Panc1 (cell line): ENCODE measurements around the gene OR51D1. TPM values are rescaled to one million over a fixed set of nuclear protein-coding genes. Genes with fewer than 3 reads are reported as not detected.

Experiments
- ATAC-seq: fragments of 200-7000 bp; cut with Tn5 transposase; 2 replicates; pipeline ENCODE4 v1.9.1; 2020; ENCODE audit warnings: mild to moderate bottlenecking, moderate library complexity
- BruUV-seq: library from RNA; stranded (reverse); fragments of 400-500 nt; replicated peaks from 2 replicates; lab custom pipeline; 2021; lab: Mats Ljungman, UMichigan
- CTCF ChIA-PET: fragments of 300-600 bp; sonication (Branson Sonifier 250); formaldehyde crosslinking; loops from one replicate; lab custom pipeline; 2022; ENCODE audit warnings: antibody characterized with exemption; lab: Charles Lee
- POLR2A ChIA-PET: fragments of 300-600 bp; sonication (Branson Sonifier 250); formaldehyde crosslinking; loops from one replicate; lab custom pipeline; 2022; ENCODE audit warnings: antibody characterized with exemption; lab: Charles Lee
- DNase-seq: peaks from one replicate; pipeline ENCODE4 v3.0.0-alpha.2; 2010; ENCODE audit warnings: low read depth, low spot score
- H3K27ac ChIP-seq: 2 replicates; pipeline ENCODE4 v1.5.1; 2011; ENCODE audit warnings: mild to moderate bottlenecking, low read length, inconsistent platforms
- H3K27me3 ChIP-seq: fragments of 200-500 bp; sonication (Bioruptor generic); 2 replicates; pipeline ENCODE4 v1.6.0; 2014; ENCODE audit warnings: low read length, inconsistent platforms; ENCODE audit not compliant: control insufficient read depth, insufficient read depth
- H3K36me3 ChIP-seq: fragments of 200-500 bp; sonication (Bioruptor generic); 2 replicates; pipeline ENCODE4 v1.5.1; 2014; ENCODE audit warnings: inconsistent platforms, mild to moderate bottlenecking, low read length, moderate library complexity; ENCODE audit not compliant: control insufficient read depth, insufficient read depth
- H3K4me1 ChIP-seq: 2 replicates; pipeline ENCODE4 v1.5.1; 2011; ENCODE audit warnings: inconsistent platforms, mild to moderate bottlenecking, low read length, moderate library complexity; ENCODE audit not compliant: control insufficient read depth, insufficient read depth
- H3K4me3 ChIP-seq, 2 experiments: 2 replicates each; pipeline ENCODE4 v1.5.1; 2011 to 2012; ENCODE audit warnings: low read depth in 2 of 2, low read length in 2 of 2, mild to moderate bottlenecking in 2 of 2, inconsistent platforms in 1 of 2, moderate library complexity in 1 of 2
- H3K9me3 ChIP-seq: fragments of 200-500 bp; sonication (Bioruptor generic); 2 replicates; pipeline ENCODE4 v1.5.1; 2014; ENCODE audit warnings: low read depth, mild to moderate bottlenecking, inconsistent platforms, low read length, moderate library complexity; ENCODE audit not compliant: control insufficient read depth, insufficient read depth
- CTCF ChIP-seq: fragments of 450-650 bp; IDR thresholded peaks from 2 replicates; pipeline ENCODE4 v1.5.1; 2017; ENCODE audit warnings: mild to moderate bottlenecking
- POLR2AphosphoS5 ChIP-seq: IDR thresholded peaks from 2 replicates; pipeline ENCODE4 v1.6.1; 2012; ENCODE audit warnings: mild to moderate bottlenecking, low read depth, low read length, moderate library complexity
- REST ChIP-seq, 2 experiments: IDR thresholded peaks; 2 replicates each; pipeline ENCODE4 v1.6.1; 2011 to 2012; ENCODE audit warnings: low read depth in 2 of 2, control low read depth in 1 of 2, low read length in 1 of 2, mild to moderate bottlenecking in 1 of 2, moderate library complexity in 1 of 2; ENCODE audit not compliant: insufficient read depth in 1 of 2
- SIN3A ChIP-seq: IDR thresholded peaks from 2 replicates; pipeline ENCODE4 v1.6.1; 2012; ENCODE audit warnings: low read depth, mild to moderate bottlenecking, low read length, moderate library complexity, borderline replicate concordance; ENCODE audit not compliant: insufficient read depth
- TCF7L2 ChIP-seq: IDR thresholded peaks from 2 replicates; pipeline ENCODE4 v1.6.1; 2011; ENCODE audit warnings: mild to moderate bottlenecking, low read depth, low read length, inconsistent platforms
- in situ Hi-C: cut with HindIII; loops from 2 replicates; pipeline ENCODE4 v1.10.0; 2016; ENCODE audit warnings: low sequenced_read_pairs, low pct_unique_long_range_greater_than_20kb
- intact Hi-C: fragments of 100-400 bp; cut with micrococcal nuclease; formaldehyde crosslinking; loops from one replicate; pipeline ENCODE4 v1.10.0; 2022; ENCODE audit not compliant: unreplicated experiment
- total RNA-seq: library from RNA; stranded (reverse); gene quantifications from one replicate; pipeline ENCODE4 v1.2.1, GENCODE V29; 2021; ENCODE audit not compliant: unreplicated experiment

The OR51D1 gene
- total RNA-seq, 1 experiment from 2014 or later: not detected

GRCh38 chr11:4593739-4594138 is 43.5 kb upstream of the OR51D1 start, which contains the start of gene OR52I1:
Gene OR52I1 (plus strand): TSS chr11:4594039. CDS start chr11:4594039, 0 bp downstream.
- BruUV-seq: no TSS peak
- Histone ChIP-seq H3K27ac (no peak within 1 kb of the TSS), H3K27me3 (peaks cover 3% of the 10 kb centered on the region), H3K4me3 (no peak within 1 kb of the TSS), H3K9me3 (no peaks in the 10 kb centered on the region), H3K4me1 (no peaks in the 10 kb centered on the region), H3K36me3 (peaks cover 4% of the 10 kb centered on the region; the same call in 1 of the 2 replicates)
- no peak for DNase-seq
- in situ Hi-C loops: no loop called here
- intact Hi-C loops: no loop called here
- ChIA-PET POLR2A (no interaction called here), CTCF (no interaction called here)
- TF ChIP-seq CTCF (no peak), POLR2AphosphoS5 (no peak), TCF7L2 (no peak), SIN3A (no peak), REST (IDR thresholded peaks at IDR 0.05; ENCODE audit: insufficient read depth in 1 of 2, low read depth in 2 of 2, low read length in 1 of 2) (no peak)
- ATAC-seq: 0 out of 2 replicates have a peak, but pooled peaks have one; percentile 18

- in situ Hi-C loops (no loop called here), intact Hi-C loops (loop anchor here (10.0 kb wide), 1 partner anchor 420 kb away; no protein-coding TSS in a partner anchor)
- Histone ChIP-seq H3K27ac (no peak overlapping the region), H3K4me1 (peaks cover 10% of the 10 kb centered on the region; the same call in 1 of the 2 replicates), H3K36me3 (no peaks in the 10 kb centered on the region), H3K27me3 (no peaks in the 10 kb centered on the region), H3K4me3 (no peak overlapping the region), H3K9me3 (no peaks in the 10 kb centered on the region)
- BruUV-seq: no TSS peak
- ATAC-seq (no peak), DNase-seq (no peak)
- CTCF ChIA-PET: no interaction called here
- POLR2A ChIA-PET: no interaction called here
- no peak for TF ChIP-seq POLR2AphosphoS5
- no peak for TF ChIP-seq SIN3A
- TF ChIP-seq TCF7L2: no peak
- no peak for TF ChIP-seq REST (IDR thresholded peaks at IDR 0.05; ENCODE audit: insufficient read depth in 1 of 2, low read depth in 2 of 2, low read length in 1 of 2)
- TF ChIP-seq CTCF: no peak
These were observed 32.2 kb upstream of the OR51D1 start for GRCh38 chr11:4605057-4605456.
